Fibroblast of lung (primary cell): ENCODE measurements around the gene STK11. TPM values are rescaled to one million over a fixed set of nuclear protein-coding genes. Genes with fewer than 3 reads are reported as not detected.

Experiments
- DNase-seq, 2 donors: peaks; one replicate each; pipeline versions ENCODE4 v3.0.0 to v3.0.0-alpha.2; 2010; ENCODE audit warnings: low read depth in 2 of 2
- H2AFZ ChIP-seq: 2 replicates; pipeline ENCODE4 v1.5.1; 2012; ENCODE audit warnings: low read length, control low read depth, inconsistent platforms
- H3K27ac ChIP-seq: 2 replicates; pipeline ENCODE4 v1.5.1; 2011; ENCODE audit warnings: low read length, control low read depth; ENCODE audit not compliant: insufficient read depth
- H3K27me3 ChIP-seq: 2 replicates; pipeline ENCODE4 v1.5.1; 2011; ENCODE audit warnings: mild to moderate bottlenecking, low read length; ENCODE audit not compliant: control insufficient read depth, insufficient read depth
- H3K36me3 ChIP-seq: 2 replicates; pipeline ENCODE4 v1.5.1; 2011; ENCODE audit warnings: low read length; ENCODE audit not compliant: control insufficient read depth, insufficient read depth
- H3K4me1 ChIP-seq: 2 replicates; pipeline ENCODE4 v1.5.1; 2011; ENCODE audit warnings: low read length; ENCODE audit not compliant: control insufficient read depth, insufficient read depth; ENCODE audit errors: extremely low read depth
- H3K4me2 ChIP-seq: 2 replicates; pipeline ENCODE4 v1.5.1; 2011; ENCODE audit warnings: low read length, control low read depth; ENCODE audit not compliant: insufficient read depth; ENCODE audit errors: extremely low read depth
- H3K4me3 ChIP-seq, 4 experiments: fragments of 200-600 bp in 1 of 4; sonication (generic) in 1 of 4; replicated peaks in 1 of 4; 2 replicates each; pipeline ENCODE4 v1.5.1; 2011 to 2016; ENCODE audit warnings: low read length in 4 of 4, low read depth in 3 of 4, mild to moderate bottlenecking in 3 of 4, control low read depth in 2 of 4, inconsistent platforms in 1 of 4, mixed read lengths in 1 of 4; ENCODE audit not compliant: insufficient read depth in 1 of 4; ENCODE audit errors: control extremely low read depth in 1 of 4
- H3K79me2 ChIP-seq: 2 replicates; pipeline ENCODE4 v1.5.1; 2012; ENCODE audit warnings: mild to moderate bottlenecking, low read length, inconsistent platforms; ENCODE audit not compliant: control insufficient read depth, insufficient read depth
- H3K9ac ChIP-seq: 2 replicates; pipeline ENCODE4 v1.5.1; 2011; ENCODE audit warnings: mild to moderate bottlenecking, low read length, control low read depth; ENCODE audit not compliant: insufficient read depth
- H3K9me3 ChIP-seq: 2 replicates; pipeline ENCODE4 v1.5.1; 2012; ENCODE audit warnings: low read depth, low read length; ENCODE audit not compliant: control insufficient read depth, insufficient read depth
- H4K20me1 ChIP-seq: 2 replicates; pipeline ENCODE4 v1.5.1; 2011; ENCODE audit warnings: low read length; ENCODE audit not compliant: control insufficient read depth, insufficient read depth; ENCODE audit errors: extremely low read depth
- CTCF ChIP-seq, 2 donors: IDR thresholded peaks in 1 of 2; conservative IDR thresholded peaks in 1 of 2; 1 replicate in 1 of 2; 2 replicates in 1 of 2; pipeline ENCODE4 v1.5.1; 2011 to 2012; ENCODE audit warnings: low read length in 2 of 2, control low read depth in 1 of 2, inconsistent platforms in 1 of 2, low read depth in 1 of 2, mild to moderate bottlenecking in 1 of 2
- EZH2 ChIP-seq: IDR thresholded peaks from 2 replicates; pipeline ENCODE4 v1.5.1; 2012; ENCODE audit warnings: low read length, control low read depth, mild to moderate bottlenecking; ENCODE audit errors: missing control alignments
- polyA plus RNA-seq, 2 donors: library from polyadenylated mRNA; depleted of rRNA in 1 of 2; stranded (reverse) in 1 of 2; unstranded in 1 of 2; fragments of >200 nt; gene quantifications; 2 replicates each; pipeline ENCODE4 v1.2.1, GENCODE V29; 2011 to 2012; ENCODE audit warnings: missing spikeins in 1 of 2
- total RNA-seq: library from RNA; depleted of rRNA; stranded (reverse); fragments of >200 nt; gene quantifications from 2 replicates; pipeline ENCODE4 v1.2.1, GENCODE V29; 2014

STK11 gene
- total and polyA plus RNA-seq, 2 donors (not counting 1 experiment from before 2014, with no cell fraction given) = 23.7 to 96.6 TPM

GRCh38 chr19:1273263-1274041 is 67.9 kb downstream of the STK11 start:
- Histone ChIP-seq H3K27ac (peak overlapping the region; percentile 22), H3K9me3 (no peaks in the 10 kb centered on the region), H3K4me2 (no peak overlapping the region), H3K4me1 (peaks cover 37% of the 10 kb centered on the region), H3K4me3 (peak overlapping the region in 1 of 4 experiments; percentile 7), H4K20me1 (no peaks in the 10 kb centered on the region), H3K36me3 (peaks cover 40% of the 10 kb centered on the region), H2AFZ (no peak overlapping the region), H3K9ac (peak overlapping the region; percentile 21), H3K79me2 (peaks cover 58% of the 10 kb centered on the region), H3K27me3 (no peaks in the 10 kb centered on the region)
- TF ChIP-seq EZH2 = no peak
- no peak for TF ChIP-seq CTCF (conservative IDR thresholded peaks at IDR 0.05 in 1 of 2, IDR thresholded peaks at IDR 0.05 in 1 of 2; ENCODE audit: low read depth in 1 of 2, low read length in 2 of 2)
- DNase-seq = no peak

GRCh38 chr19:1274081-1274851 is 68.7 kb downstream of the STK11 start:
- H3K27ac ChIP-seq = peak overlapping the region; percentile 92
- H3K79me2 ChIP-seq = peaks cover 58% of the 10 kb centered on the region
- H3K4me3 ChIP-seq = peak overlapping the region in 1 of 4 experiments; percentile 72
- H3K27me3 ChIP-seq = no peaks in the 10 kb centered on the region
- DNase-seq = no peak
- H3K9me3 ChIP-seq = no peaks in the 10 kb centered on the region
- H3K9ac ChIP-seq = peak overlapping the region; percentile 85
- peak overlapping the region; percentile 63 for H3K4me2 ChIP-seq
- TF ChIP-seq EZH2 (no peak), CTCF (conservative IDR thresholded peaks at IDR 0.05 in 1 of 2, IDR thresholded peaks at IDR 0.05 in 1 of 2; ENCODE audit: low read depth in 1 of 2, low read length in 2 of 2) (no peak)
- H2AFZ ChIP-seq = no peak overlapping the region
- peaks cover 45% of the 10 kb centered on the region for H3K36me3 ChIP-seq
- H4K20me1 ChIP-seq = no peaks in the 10 kb centered on the region
- H3K4me1 ChIP-seq = peaks cover 34% of the 10 kb centered on the region

GRCh38 chr19:1274852-1275259 is 69.3 kb downstream of the STK11 start:
- peak overlapping the region; percentile 92 for H3K27ac ChIP-seq
- no peak for DNase-seq
- H3K9ac ChIP-seq = peak overlapping the region; percentile 85
- no peaks in the 10 kb centered on the region for H4K20me1 ChIP-seq
- no peaks in the 10 kb centered on the region for H3K27me3 ChIP-seq
- H3K4me3 ChIP-seq = peak overlapping the region in 2 of 4 experiments; percentile 34 to 72
- no peaks in the 10 kb centered on the region for H3K9me3 ChIP-seq
- TF ChIP-seq CTCF (conservative IDR thresholded peaks at IDR 0.05 in 1 of 2, IDR thresholded peaks at IDR 0.05 in 1 of 2; ENCODE audit: low read depth in 1 of 2, low read length in 2 of 2) (no peak), EZH2 (no peak)
- peaks cover 34% of the 10 kb centered on the region for H3K4me1 ChIP-seq
- peaks cover 48% of the 10 kb centered on the region for H3K36me3 ChIP-seq
- peaks cover 56% of the 10 kb centered on the region for H3K79me2 ChIP-seq
- no peak overlapping the region for H2AFZ ChIP-seq
- peak overlapping the region; percentile 63 for H3K4me2 ChIP-seq
